ELR (cell line): ENCODE data around the gene RERE.
"Not testable (repeated sequence)": the region's sequence is repeated elsewhere in the genome, so short reads cannot be mapped to it uniquely, and the experiment has no call there.

Source experiments
- DNase-seq: peaks from one replicate; pipeline ENCODE4 v3.0.0-alpha.2; 2015; ENCODE audit warnings: low read depth

Gene RERE

DNA sequence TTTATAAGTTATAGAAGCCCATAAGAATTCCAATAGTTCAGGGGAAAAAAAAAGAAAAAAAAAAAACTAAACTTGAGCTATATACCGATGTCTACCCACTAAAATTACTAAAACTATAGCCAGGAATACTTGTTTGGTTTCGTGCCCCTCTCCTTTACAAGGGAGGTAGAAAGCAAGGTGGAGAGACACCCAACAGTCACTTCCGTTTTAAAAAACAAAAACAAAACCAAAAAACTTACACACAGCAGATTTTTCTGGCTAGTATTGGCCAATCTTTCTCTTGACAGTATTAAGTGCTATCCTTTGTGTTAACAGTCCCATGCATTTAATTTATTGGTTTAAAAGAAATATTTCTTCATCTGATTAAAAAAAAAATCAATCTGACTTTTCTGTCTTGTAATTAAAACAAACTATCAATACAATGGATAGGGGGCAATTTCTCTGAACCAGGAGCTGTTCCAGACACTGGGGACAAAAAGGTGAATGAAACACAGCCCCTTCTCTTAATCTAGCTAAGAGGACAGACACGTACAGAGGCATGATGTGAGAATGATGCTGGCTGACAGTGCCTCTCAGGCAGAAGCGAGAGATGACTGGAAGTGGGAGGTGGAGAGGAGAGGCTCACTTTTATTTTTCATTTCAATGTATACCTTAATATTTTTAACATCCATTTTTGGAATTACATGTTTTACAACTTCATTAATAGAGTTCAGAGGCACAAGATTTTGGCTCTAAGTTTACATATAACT, 214.8 kb downstream of the RERE start:
- DNase-seq = no peak

DNA sequence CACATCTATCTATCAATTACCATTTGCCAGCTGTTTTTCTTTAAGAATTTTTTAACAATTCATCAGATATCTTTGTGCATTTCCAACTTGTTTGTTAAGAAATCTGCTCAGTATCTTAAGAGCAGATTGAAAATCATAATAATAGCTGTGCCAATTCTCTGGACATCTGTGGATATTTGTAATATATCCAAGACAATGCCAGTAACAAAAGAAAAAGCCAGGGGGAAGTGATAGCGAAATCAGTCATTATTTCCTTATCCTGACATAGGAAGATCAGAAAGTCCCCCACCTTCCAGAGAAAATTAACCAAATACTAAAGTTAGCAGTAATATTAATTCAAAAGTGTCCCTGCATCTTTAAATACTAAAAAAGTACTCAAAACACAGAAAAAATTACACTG, 217.1 kb downstream of the RERE start:
- no peak for DNase-seq

DNA sequence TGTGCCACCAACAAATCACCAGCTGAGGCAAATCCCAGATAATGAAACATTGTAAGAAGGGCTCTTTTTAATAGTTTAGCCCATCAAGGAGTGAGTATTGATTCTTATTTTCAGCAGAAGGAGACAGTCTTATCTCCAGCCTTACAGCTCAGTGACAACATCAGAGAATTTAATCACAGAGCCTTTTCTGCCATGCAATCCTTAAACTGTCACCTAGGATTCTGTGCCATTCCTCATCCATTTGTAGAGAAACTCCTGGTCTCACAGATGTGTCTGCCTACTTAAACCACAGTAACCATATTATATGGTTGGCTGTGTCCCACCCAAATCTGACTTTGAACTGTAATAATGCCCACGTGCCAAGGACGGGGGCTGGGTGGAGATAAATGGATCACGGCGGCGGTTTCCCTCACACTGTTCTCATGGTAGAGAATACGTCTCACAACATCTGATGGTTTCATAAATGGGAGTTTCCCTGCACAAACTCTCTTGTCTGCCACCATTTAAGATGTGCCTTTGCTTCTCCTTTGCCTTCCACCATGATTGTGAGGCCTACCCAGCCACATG, 217.7 kb downstream of the RERE start:
- no peak for DNase-seq

DNA sequence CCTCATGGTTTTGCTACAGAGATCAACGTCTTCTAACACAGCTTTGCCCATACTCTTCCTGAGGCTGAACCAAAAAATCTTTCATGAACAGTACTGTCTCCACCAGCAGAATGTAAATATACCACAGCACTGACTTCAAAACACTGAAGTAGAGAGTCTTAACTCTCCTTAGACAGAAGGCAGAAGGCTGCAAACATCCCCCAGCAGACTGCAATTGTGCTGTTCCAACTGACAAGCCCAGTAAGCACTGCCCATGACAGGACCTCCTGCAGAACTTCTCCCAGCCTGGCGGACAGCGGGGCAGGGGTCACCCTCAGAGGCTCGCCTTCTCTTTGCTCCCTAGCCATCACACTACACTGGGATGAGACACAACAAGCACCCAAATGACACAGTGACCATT, 218.7 kb downstream of the RERE start:
- no peak for DNase-seq

DNA sequence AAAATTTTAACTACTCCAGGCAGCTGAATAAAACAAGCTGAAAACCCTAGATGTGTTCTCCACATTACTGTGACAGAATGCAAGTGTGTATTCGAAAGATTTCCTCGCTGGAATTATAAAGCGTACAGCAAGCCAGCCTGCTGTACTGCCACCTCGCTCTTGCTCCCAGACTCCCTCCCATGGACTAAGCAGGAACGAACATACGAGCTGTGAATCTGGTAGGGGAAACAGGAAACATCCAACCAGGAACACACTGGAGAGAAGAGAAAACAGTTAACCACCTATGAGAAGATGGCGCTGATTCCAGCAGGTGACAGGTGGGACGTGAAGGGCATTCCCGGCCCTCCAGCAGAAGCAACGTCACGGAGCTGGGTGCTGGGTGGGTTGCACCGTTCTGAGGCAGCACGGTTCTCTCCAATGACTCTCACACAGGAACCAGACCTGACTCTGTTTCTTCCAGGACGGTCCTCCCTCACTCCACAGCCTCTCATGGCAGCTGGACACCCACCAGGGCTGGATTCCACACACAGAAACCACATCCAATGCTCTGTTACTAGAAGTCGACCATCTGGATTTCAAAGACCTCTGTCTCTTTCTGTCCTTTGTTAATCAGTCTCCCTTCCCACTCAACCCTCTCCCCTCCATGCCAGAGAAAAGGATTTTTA, 219.2 kb downstream of the RERE start:
- DNase-seq = peak; percentile 9

DNA sequence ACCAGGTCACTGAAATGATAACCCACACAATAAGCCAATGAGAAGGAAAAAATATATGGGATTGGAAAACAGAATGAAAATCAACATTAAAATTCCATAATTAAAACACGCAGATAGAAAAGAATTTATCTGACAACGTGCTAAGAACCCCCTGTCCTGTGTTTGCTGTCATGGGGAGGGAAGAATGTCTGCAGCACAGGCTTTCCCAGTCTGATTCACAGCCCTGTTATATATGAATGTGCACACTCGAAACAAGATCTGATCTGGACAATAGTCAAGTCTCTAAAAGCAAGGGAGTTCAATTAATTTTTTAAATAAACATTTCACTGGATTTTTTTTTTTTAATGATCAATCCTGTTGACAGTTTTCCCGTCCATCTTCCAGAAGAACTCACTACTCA, 220.0 kb downstream of the RERE start:
- no peak for DNase-seq

DNA sequence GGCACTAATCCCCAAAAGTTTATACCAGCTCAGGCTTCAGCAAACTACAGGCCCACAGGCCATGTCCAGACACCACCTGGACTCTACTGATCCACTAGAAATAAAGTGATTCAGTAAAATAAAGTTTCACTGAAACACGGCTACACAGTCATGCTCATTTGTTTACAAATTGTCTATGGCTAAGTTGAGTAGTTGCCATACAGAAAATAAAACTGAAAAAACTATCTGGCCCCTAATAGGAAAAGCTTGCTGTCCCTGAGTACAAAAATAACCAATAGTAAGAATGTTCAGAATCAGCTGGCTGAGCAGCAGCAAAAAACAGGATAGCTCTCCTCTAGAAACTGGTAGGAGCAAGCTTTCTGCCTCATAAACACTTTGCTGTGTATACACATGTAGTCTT, 221.5 kb downstream of the RERE start:
- peak; percentile 35 for DNase-seq

DNA sequence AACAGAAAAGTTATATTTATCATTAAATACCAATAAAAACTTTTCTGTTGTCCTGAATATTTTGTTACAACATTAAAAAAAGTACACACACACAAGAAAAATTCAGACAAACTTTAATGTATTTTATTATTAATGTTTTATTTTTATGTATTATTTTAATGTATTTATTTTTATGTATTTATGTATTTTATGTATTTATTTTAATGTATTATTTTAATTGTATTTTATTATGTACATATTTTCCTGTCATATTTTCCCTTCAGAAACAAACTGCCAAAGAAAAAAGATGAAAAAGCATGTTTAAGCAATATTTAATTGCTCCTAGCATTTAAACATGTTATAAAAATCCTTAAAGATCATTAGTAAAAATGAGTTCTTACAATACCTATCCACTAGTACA, 222.1 kb downstream of the RERE start:
- no peak for DNase-seq

DNA sequence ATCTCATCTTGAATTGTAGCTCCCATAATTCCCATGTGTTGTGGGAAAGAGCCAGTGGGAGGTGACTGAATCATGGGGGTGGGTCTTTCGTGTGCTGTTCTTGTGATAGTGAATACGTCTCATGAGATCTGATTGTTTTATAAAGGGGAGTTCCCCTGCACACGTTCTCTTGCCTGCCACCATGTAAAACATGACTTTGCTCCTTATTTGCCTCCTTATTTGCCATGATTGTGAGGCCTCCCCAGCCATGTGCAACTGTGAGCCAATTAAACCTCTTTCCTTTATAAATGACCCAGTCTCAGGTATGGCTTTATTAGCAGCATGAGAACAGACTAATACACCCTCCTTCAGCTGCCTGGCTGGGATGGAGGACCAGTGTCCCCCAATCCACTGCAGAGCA, 224.1 kb downstream of the RERE start:
- DNase-seq = not testable (repeated sequence)

DNA sequence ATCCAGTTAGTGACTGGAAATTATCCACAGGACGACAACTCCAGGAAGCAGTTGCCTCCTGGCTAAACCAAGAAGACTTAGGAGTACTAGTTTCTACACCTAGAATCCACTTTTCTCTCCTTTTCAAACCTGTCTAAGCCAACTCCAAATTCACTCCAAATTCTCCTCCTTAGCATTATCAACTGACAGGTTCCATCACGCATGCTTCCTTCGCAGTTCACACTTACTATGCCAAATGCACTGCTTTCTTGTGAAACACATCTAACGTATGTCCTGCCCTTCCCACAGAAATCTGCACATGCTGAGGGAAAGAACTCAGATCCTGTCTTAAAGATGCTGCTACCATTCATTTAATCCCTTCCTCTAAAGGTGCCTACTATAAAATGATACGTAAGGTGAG, 225.9 kb downstream of the RERE start:
- DNase-seq = no peak

DNA sequence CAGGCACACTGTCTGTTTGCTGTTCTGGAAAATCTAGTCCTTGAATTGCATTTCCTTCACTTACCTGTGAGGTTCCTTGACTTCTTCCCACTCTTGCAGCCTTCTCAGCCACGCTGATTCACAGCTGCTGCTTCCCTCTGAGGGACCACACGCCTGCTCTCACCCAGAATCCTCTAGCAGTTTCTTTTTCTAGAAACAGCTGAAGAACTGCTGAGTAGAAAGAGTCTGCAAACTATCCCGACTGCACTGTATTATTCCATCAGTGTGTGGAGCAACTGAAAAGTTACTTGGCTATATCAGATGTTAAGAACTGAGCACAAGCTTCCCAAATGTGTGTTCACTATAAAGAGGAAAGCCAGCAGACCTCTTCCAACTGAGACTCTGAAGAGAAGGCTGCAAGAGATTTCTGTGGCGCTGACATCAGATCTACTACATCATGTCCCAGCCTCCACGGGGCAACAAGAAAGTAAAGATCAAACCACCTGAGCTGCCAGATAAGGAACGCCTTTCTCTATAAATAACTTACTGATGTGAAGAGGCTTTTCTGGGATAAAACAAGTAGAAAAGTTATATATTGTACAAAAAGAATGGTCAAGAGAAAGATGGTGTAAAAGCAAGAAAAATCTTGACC, 226.6 kb downstream of the RERE start:
- no peak for DNase-seq

DNA sequence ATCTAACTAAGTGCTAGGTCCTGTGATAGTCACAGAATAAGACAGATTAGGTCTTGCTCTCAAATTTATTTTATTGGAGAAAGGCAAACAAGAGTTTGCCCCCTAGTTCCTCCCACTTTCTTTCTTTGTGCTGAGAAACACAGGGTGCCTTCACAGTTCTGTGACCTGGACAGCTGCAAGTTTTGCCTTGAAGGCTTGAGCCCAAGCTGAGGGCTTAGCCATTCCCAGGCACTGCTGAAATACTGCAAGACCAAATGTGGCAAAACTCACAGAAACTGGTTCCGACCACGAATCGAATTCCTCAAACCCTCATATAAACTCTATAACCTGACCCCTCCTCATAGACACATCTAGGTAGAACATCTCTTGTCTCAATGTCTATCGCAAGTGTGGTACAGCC, 227.9 kb downstream of the RERE start:
- DNase-seq = no peak

DNA sequence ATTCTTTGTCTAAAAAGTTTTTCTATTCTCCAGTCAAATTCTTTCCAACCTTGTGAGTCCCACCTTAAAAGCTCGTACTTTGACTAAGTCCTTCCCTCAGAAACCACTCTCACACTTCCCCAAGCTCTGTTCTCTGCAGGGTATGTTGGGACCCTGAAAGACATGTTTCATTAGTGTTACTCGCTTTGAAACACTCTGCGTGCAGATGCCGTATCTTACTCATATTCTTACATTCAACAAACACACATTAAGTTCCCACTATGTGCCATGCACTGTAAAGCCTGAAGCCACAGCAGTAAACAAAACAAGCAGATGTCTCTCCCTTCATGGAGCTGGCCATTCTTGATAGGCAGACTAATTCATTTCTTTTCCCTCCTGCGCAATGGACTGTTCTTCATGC, 229.7 kb downstream of the RERE start:
- DNase-seq = no peak

DNA sequence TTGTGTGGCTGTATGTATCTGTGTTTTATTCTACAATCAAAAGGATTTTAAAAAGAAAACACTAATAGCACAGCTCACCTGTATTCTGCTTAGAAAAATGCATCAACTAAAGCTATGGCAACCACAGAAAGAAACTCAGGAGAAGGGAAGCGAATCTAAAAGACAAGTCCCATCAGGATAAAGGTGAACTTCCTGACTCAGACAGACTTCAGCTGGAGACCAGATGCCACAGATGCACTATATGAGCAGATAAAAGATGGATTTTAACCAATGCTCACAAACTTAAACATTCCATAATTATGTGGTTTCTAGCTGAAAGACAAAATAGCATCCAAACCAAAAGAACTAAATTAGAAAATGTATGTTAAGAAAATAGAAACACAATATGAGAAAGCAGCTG, 231.0 kb downstream of the RERE start:
- no peak for DNase-seq

DNA sequence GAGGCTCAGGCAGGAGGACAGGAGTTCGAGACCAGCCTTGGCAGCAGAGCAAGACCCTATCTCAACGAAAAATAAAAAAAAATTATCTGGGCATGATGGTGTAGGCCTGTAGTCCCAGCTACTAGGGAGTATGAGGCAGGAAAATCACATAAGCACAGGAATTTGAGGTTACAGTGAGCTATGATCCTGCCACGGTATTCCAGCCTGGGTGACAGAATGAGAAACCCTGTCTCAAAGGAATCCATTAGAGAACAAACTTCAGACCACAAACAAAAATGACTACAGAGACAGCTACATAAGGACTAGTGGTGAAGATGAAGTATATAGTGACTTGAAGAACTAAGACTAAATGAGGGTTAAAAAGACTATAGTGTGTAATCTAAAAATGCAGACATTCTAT, 233.1 kb downstream of the RERE start:
- no peak for DNase-seq

DNA sequence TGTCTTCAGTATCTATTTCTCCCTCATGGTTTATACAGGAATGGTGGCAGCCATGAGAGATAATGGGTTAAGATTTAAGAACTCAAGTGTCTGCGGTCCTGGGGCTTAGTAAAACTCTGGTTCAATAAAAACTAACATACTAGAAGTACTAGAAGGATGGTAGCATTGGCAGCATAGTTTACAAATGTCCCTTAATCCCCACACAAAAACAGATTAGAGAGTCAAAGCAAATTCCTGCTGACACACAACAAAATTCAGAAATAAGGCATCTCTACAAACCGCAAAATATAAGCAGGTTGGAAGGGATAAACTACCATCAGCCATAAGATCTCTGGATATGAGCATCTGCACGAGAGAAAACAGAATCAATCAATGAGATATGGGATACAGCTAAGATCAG, 234.4 kb downstream of the RERE start:
- DNase-seq = no peak

DNA sequence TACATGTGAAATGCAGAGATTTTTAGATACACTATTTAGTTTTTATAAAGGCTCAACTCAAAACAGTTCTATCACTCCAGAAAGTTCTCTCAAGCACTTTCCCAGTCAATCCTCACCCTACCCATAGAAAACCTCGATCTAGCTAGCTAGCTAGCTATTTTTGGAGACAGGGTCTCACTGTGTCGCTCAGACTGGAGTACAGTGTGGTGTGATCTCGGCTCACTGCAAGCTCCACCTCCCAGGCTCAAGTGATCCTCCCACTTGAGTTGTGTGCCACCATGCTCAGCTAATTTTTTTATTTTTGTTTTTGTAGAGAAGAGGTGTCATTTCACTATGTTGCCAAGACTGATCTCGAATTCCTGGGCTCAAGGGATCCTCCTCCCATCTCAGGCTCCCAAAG, 236.9 kb downstream of the RERE start:
- no peak for DNase-seq

DNA sequence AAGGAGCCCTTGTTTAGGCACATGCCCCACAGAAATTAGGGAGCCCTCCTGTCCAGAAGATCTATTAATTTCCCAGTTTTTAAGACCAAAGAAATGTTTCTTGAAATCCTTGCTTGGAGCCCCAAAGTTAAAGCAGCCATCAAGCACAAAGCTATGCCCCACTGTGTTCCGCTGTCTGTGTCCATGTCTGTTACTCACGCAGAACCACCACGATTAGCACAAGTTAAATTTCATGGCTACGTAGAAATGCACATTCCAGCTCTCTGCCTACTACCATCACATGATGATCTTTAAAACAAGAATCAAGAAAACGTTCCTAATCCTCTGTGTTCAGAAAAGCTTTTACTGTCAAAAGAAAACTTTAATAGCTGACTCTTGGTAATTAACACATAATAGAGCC, 238.5 kb downstream of the RERE start:
- DNase-seq = no peak

DNA sequence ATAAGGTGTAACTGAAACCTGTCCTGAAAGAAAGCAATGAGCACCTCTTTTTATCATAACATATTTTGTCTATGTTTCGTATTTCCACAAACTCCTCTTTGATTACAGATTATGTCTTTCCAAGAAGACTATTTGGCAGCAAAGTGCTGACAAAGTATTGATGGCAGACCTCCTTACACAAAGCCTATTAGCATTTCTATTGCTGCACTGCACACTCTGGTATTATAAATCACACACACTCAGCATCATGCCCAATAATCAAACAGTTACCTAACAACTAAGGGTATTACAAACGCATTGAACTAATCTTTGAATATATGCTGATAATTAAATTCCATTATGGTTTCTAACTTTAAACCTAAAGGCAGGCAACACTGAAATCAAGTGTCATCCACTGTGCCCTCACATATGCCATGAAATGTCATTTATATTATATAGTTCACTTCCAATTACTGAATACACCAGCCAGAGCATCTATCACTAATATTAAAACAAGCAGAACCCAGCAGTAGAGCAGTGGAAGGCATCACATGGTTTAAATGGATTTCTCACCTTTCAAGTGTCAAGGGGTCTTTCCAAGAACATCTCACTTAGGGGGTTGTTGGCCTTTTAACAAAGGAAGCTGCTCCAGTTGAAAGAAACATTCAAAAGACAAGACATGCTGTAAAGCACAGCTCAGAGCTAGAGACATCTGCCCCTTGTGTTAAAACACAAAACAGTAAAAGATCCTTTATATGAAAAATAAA, 239.1 kb downstream of the RERE start:
- no peak for DNase-seq

DNA sequence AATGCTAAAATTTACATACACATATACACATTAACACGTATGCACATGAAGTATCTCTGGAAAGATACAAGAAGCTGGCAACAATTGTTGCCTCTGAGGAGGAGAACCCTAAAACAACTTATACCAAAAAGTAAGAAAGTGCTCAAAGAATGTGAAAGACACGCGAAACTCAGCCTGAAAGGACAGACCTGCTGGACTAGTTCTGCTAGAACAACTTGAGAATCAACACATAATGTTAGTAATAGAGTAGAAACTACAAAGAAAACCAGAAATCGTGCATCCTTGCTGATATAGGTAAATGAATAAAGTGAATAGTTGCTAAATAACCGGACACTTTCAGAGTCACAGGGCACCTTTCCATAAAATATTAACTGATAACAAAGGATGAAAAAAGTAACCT, 242.5 kb downstream of the RERE start:
- DNase-seq = no peak

DNA sequence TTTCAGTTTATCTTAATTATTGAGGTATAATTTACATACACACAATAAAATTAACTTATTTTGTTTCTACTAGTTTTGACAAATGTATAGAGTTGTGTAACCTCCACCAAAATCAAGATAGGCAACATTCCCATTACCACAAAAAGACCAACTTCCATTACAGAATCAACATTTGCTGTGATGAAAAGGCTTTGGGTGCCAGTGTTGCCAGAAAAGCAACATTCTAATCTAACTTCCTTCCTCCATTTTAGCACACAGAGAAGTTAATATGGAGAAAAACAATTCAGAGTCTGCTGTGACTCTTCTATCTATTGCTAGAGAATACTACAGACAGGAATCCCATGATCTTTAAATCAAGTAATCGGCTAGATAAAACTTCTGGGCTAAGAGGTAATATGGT, 245.3 kb downstream of the RERE start:
- DNase-seq = no peak

DNA sequence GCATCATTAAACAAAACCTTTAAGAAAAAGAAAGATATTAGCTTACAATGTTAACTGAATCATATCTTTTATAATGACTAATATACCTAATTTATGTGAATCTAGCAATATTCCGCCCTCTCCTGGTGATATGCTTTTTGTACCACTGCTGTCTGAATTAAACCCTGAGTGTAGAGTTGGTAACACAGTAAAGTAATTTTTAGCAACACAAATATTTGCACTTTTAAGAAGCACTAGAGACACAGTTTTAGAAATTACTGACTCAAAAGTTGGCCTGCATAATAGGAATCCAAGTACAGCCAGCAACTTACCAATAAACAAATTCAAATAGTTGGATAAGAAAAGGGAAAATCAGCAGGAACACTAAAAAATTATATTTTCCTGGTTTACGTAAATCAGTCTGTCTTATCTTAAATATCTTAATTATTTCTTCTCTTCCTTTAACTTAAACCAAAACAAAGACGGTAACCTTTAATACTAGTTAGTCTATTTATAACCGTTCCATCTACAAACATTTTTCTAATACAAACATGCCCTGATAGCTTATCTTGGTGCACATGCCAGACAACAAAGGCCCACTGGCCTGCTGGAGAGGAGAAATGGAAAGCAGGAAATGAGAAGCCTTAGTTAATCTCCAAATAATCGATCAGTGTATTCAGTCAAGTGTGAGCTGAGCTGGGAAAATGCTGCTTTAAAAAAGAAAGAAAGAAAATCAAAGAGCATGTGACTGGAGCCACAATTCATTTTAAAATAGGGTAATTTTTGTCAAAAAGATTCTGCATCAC, 246.0 kb downstream of the RERE start:
- DNase-seq = peak; percentile 53
